CD4-positive, CD25-positive, alpha-beta regulatory T cell (primary cell): Measurements from ENCODE around the gene DOK1. TPM values are rescaled to one million over a fixed set of nuclear protein-coding genes. Genes with fewer than 3 reads are reported as not detected.

Experiments used
- ATAC-seq, 2 donors: fragments of 150-1000 bp; cut with Tn5 transposase; one replicate each; pipeline ENCODE4 v1.10.0; 2021; ENCODE audit warnings: low read depth in 2 of 2, moderate number of reproducible peaks in 2 of 2, moderate library complexity in 1 of 2
- DNase-seq, 3 donors: peaks; one replicate each; pipeline versions ENCODE4 v3.0.0 to v3.0.0-alpha.2; 2012 to 2022; ENCODE audit warnings: mixed read lengths in 1 of 3
- H3K27ac ChIP-seq: one replicate; pipeline ENCODE4 v1.7.0; 2013; ENCODE audit warnings: mild to moderate bottlenecking, low read length; ENCODE audit not compliant: insufficient read depth, poor library complexity, severe bottlenecking
- H3K27me3 ChIP-seq: one replicate; pipeline ENCODE4 v1.7.0; 2013; ENCODE audit warnings: low read length; ENCODE audit not compliant: control insufficient read depth, insufficient read depth
- H3K36me3 ChIP-seq: one replicate; pipeline ENCODE4 v1.7.0; 2013; ENCODE audit warnings: mild to moderate bottlenecking, low read length, moderate library complexity; ENCODE audit not compliant: control insufficient read depth, insufficient read depth
- H3K4me1 ChIP-seq: 2 replicates; pipeline ENCODE4 v1.7.0; 2013; ENCODE audit warnings: mild to moderate bottlenecking, low read length; ENCODE audit not compliant: insufficient read depth, control insufficient read depth, poor library complexity, severe bottlenecking
- H3K4me3 ChIP-seq: one replicate; pipeline ENCODE4 v1.7.0; 2013; ENCODE audit warnings: low read depth, mild to moderate bottlenecking, low read length, moderate library complexity
- H3K9me3 ChIP-seq, 2 experiments: 1 replicate in 1 of 2; 2 replicates in 1 of 2; pipeline ENCODE4 v1.7.0; 2013; ENCODE audit warnings: low read length in 2 of 2, mild to moderate bottlenecking in 1 of 2, moderate library complexity in 1 of 2; ENCODE audit not compliant: control insufficient read depth in 2 of 2
- H3K27ac Mint-ChIP-seq, 3 donors: one replicate each; pipeline ENCODE4 v1.8.0; 2020 to 2022; ENCODE audit warnings: mild to moderate bottlenecking in 3 of 3, mixed read lengths in 3 of 3, moderate library complexity in 2 of 3
- H3K27me3 Mint-ChIP-seq: one replicate; pipeline ENCODE4 v1.8.0; 2022; ENCODE audit warnings: mild to moderate bottlenecking, mixed read lengths
- H3K36me3 Mint-ChIP-seq: one replicate; pipeline ENCODE4 v1.8.0; 2020; ENCODE audit warnings: mixed read lengths
- H3K4me1 Mint-ChIP-seq, 4 donors: one replicate each; pipeline ENCODE4 v1.8.0; 2020 to 2022; ENCODE audit warnings: mixed read lengths in 4 of 4, mild to moderate bottlenecking in 1 of 4
- H3K4me3 Mint-ChIP-seq, 4 donors: one replicate each; pipeline ENCODE4 v1.8.0; 2020 to 2022; ENCODE audit warnings: mild to moderate bottlenecking in 4 of 4, mixed read lengths in 4 of 4, moderate library complexity in 3 of 4
- H3K9me3 Mint-ChIP-seq, 7 donors: one replicate each; pipeline ENCODE4 v1.8.0; 2020 to 2022; ENCODE audit warnings: mixed read lengths in 7 of 7, mild to moderate bottlenecking in 3 of 7, moderate library complexity in 2 of 7
- polyA plus RNA-seq, 4 donors: library from polyadenylated mRNA; unstranded; fragments of 300-500 nt; fragmentation: Illumina TruSeq; gene quantifications; one replicate each; pipeline ENCODE4 v1.2.3, GENCODE V29; 2021
- total RNA-seq: library from RNA; stranded (reverse); gene quantifications from one replicate; pipeline ENCODE4 v1.2.3, GENCODE V29; 2022

The DOK1 gene
- total and polyA plus RNA-seq, 5 donors from 2014 or later, result 19.8 to 39.3 (median 32.4) TPM

GRCh38 chr2:74512744-74513604, 41.5 kb upstream of the DOK1 start:
- peaks cover 24% of the 10 kb centered on the region for H3K27me3 ChIP-seq
- no peak overlapping the region for H3K4me3 ChIP-seq
- peaks cover 39% of the 10 kb centered on the region for H3K4me1 ChIP-seq
- peaks cover 0 to 11% (median 0%) of the 10 kb centered on the region in 7 donors for H3K9me3 Mint-ChIP-seq
- no peak overlapping the region for H3K27ac ChIP-seq
- H3K27me3 Mint-ChIP-seq, result peaks cover 62% of the 10 kb centered on the region
- H3K27ac Mint-ChIP-seq, result no peak overlapping the region
- ATAC-seq, result no peak
- H3K4me3 Mint-ChIP-seq, result peak overlapping the region in 1 of 4 donors; percentile 41
- peaks cover 0 to 38% (median 5%) of the 10 kb centered on the region in 4 donors for H3K4me1 Mint-ChIP-seq
- DNase-seq, result no peak
- peaks cover 4% of the 10 kb centered on the region for H3K36me3 Mint-ChIP-seq
- H3K9me3 ChIP-seq, result no peaks in the 10 kb centered on the region
- H3K36me3 ChIP-seq, result no peaks in the 10 kb centered on the region

DNA sequence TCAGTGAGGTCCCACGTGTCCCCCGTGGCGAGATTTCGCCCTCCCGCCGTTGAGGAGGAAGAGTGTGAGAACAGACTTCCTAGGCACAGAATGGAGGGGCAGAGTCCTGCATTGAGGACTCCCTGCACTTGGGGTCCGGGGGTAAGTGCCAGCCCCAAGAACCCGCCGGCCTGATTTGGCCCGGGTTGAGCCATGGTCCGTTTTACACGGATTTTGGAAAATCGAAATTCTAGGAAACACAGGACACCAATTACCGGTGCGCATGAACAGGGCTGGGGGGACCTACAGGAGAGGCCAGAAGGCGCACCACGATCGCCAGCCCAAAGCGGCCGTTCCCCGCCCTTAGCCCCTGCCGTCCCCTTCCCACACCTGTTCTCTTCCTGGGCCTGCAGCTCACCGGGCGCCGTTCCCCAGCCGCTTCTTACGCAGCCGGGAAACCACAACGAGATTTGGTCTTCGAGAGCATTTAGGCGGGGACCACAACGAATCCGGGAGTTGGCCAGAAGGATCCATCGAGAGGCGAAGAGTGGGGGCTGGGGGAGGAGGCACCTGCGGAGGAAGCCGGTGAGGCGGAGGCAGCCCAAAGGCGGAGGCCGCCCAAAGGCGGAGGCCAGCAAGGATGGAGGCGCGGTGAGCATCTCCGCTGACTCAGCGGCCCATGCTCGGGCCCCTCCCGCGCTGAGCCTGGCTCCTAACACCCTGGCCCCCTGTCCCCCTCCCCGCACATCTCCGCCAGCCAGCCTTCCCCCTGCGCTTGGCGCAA, 40.7 kb upstream of the DOK1 start:
- no peak overlapping the region for H3K27ac Mint-ChIP-seq
- Histone ChIP-seq H3K4me3 (no peak overlapping the region), H3K27ac (no peak overlapping the region), H3K27me3 (peaks cover 32% of the 10 kb centered on the region), H3K36me3 (no peaks in the 10 kb centered on the region), H3K4me1 (peaks cover 33% of the 10 kb centered on the region), H3K9me3 (no peaks in the 10 kb centered on the region)
- peak overlapping the region in 3 of 4 donors; percentile 26 to 76 (median 75) for H3K4me3 Mint-ChIP-seq
- H3K9me3 Mint-ChIP-seq, result peaks cover 0 to 12% (median 0%) of the 10 kb centered on the region in 7 donors
- DNase-seq (peak in 1 of 3 donors; percentile 71), ATAC-seq (no peak)
- H3K4me1 Mint-ChIP-seq, result peaks cover 0 to 30% (median 5%) of the 10 kb centered on the region in 4 donors
- peaks cover 62% of the 10 kb centered on the region for H3K27me3 Mint-ChIP-seq
- peaks cover 4% of the 10 kb centered on the region for H3K36me3 Mint-ChIP-seq

GRCh38 chr2:74514368-74515270, 39.9 kb upstream of the DOK1 start, which contains the start of gene TLX2:
Gene TLX2, plus strand, starts transcription at chr2:74514450. Its CDS starts 357 bp downstream, at chr2:74514807.
- peaks cover 69% of the 10 kb centered on the region for H3K27me3 Mint-ChIP-seq
- H3K27ac Mint-ChIP-seq, result no peak within 1 kb of the TSS
- Histone ChIP-seq H3K27me3 (peaks cover 38% of the 10 kb centered on the region), H3K4me1 (peaks cover 33% of the 10 kb centered on the region), H3K27ac (no peak within 1 kb of the TSS), H3K36me3 (no peaks in the 10 kb centered on the region), H3K4me3 (no peak within 1 kb of the TSS), H3K9me3 (no peaks in the 10 kb centered on the region)
- H3K4me3 Mint-ChIP-seq, result peak within 1 kb of the TSS; percentile 39 to 85 (median 76)
- peaks cover 0 to 29% (median 5%) of the 10 kb centered on the region in 4 donors for H3K4me1 Mint-ChIP-seq
- peaks cover 4% of the 10 kb centered on the region for H3K36me3 Mint-ChIP-seq
- no peak for ATAC-seq
- DNase-seq, result peak in 1 of 3 donors; percentile 26
- H3K9me3 Mint-ChIP-seq, result peaks cover 0 to 12% (median 0%) of the 10 kb centered on the region in 7 donors

GRCh38 chr2:74515271-74515980, 39.1 kb upstream of the DOK1 start:
- no peak overlapping the region for H3K27ac Mint-ChIP-seq
- peaks cover 0 to 29% (median 4%) of the 10 kb centered on the region in 4 donors for H3K4me1 Mint-ChIP-seq
- no peak overlapping the region for H3K27ac ChIP-seq
- peaks cover 33% of the 10 kb centered on the region for H3K4me1 ChIP-seq
- ATAC-seq, result no peak
- no peaks in the 10 kb centered on the region for H3K36me3 ChIP-seq
- H3K27me3 Mint-ChIP-seq, result peaks cover 77% of the 10 kb centered on the region
- peaks cover 41% of the 10 kb centered on the region for H3K27me3 ChIP-seq
- H3K4me3 Mint-ChIP-seq, result peak overlapping the region; percentile 21 to 85 (median 58)
- peak in 1 of 3 donors; percentile 45 for DNase-seq
- no peaks in the 10 kb centered on the region for H3K9me3 ChIP-seq
- peaks cover 0 to 13% (median 0%) of the 10 kb centered on the region in 7 donors for H3K9me3 Mint-ChIP-seq
- H3K4me3 ChIP-seq, result no peak overlapping the region
- H3K36me3 Mint-ChIP-seq, result peaks cover 4% of the 10 kb centered on the region

DNA sequence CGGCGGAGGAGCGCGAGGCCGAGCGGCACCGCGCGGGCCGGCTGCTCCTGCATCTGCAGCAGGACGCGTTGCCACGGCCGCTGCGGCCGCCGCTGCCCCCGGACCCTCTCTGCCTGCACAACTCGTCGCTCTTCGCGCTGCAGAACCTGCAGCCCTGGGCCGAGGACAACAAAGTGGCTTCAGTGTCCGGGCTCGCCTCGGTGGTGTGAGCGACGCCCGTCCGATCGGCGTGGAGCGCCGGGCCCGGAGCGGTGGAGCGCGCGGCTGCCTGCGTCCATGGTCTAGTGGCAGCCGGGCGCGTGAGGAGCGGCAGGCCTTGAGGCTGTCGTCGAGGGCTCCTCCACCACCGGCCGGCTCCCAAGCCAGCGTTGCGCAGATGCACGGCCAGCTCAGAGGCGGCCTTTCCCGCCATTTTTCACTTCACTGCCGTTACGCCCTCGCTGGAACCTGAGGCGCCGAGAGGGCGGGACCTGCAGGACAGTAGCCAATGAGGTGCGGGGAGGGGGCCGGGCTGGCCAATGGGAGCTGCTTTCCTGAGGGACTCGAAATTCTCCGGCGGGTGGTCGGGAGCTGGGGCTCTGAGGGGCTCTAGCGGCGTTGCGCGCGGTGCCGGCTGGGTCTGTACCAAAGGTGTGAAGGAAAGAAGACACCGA, 38.4 kb upstream of the DOK1 start:
- Mint-ChIP-seq H3K36me3 (peaks cover 4% of the 10 kb centered on the region), H3K4me1 (peaks cover 0 to 29% (median 2%) of the 10 kb centered on the region in 4 donors), H3K9me3 (peaks cover 0 to 12% (median 0%) of the 10 kb centered on the region in 7 donors), H3K27me3 (peaks cover 79% of the 10 kb centered on the region), H3K27ac (no peak overlapping the region), H3K4me3 (peak overlapping the region in 3 of 4 donors; percentile 74 to 86 (median 85))
- peak; percentile 75 to 77 for ATAC-seq
- DNase-seq, result peak; percentile 52 to 85 (median 71)
- no peak overlapping the region for H3K27ac ChIP-seq
- no peaks in the 10 kb centered on the region for H3K9me3 ChIP-seq
- peaks cover 33% of the 10 kb centered on the region for H3K4me1 ChIP-seq
- H3K4me3 ChIP-seq, result no peak overlapping the region
- no peaks in the 10 kb centered on the region for H3K36me3 ChIP-seq
- H3K27me3 ChIP-seq, result peaks cover 42% of the 10 kb centered on the region

DNA sequence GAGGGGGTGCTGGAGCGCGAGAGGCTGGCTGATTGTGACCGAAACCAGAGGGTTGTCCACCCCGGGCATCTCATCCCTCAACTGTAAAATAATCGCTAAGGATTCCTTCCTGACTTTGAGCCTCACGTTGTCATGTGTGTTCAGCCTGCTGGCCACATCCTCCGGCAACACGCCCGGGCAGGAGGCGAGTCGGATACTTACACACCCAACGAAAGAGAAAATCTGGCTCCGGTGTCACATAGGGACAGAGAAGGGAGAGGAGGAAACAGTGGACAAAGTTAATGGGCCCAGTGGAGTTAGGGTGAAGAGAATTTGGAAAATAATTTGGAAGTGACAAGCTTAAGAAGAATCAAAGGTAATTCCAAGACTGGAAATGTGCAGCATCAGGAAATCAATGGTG, 37.9 kb upstream of the DOK1 start:
- Histone ChIP-seq H3K27me3 (peaks cover 42% of the 10 kb centered on the region), H3K9me3 (no peaks in the 10 kb centered on the region), H3K4me3 (no peak overlapping the region), H3K36me3 (no peaks in the 10 kb centered on the region), H3K4me1 (peaks cover 33% of the 10 kb centered on the region), H3K27ac (no peak overlapping the region)
- peak overlapping the region; percentile 58 to 86 (median 80) for H3K4me3 Mint-ChIP-seq
- ATAC-seq, result no peak
- no peak for DNase-seq
- H3K27ac Mint-ChIP-seq, result no peak overlapping the region
- peaks cover 0 to 12% (median 0%) of the 10 kb centered on the region in 7 donors for H3K9me3 Mint-ChIP-seq
- H3K36me3 Mint-ChIP-seq, result peaks cover 4% of the 10 kb centered on the region
- H3K27me3 Mint-ChIP-seq, result peaks cover 80% of the 10 kb centered on the region
- peaks cover 0 to 29% (median 2%) of the 10 kb centered on the region in 4 donors for H3K4me1 Mint-ChIP-seq
